ENCODE results near the gene SLC41A1.

DNA sequence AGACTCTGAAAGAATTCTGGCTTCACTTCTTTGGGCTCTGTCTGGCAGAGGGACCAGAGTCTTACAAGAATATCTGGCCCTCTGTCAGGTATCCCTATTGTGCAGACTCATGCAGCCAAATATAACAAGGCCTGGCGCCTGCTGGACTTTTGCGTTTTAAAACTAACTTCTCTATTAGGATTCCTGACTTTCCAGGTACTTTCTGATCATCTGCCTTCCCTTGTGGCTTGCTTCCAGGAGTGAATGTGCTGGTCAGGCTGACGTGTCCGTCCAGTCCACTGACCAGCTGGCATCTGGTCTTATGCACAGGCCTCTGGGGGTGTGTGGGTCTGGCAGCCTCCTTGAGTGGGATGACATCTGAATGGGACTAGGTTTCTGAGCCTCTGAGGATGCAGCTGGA, 29.1 kb downstream of the SLC41A1 start:
- TF ChIP-seq POLR2AphosphoS5 (IDR thresholded peaks at IDR 0.05) = no peak
- TF ChIP-seq, protein P1, sequence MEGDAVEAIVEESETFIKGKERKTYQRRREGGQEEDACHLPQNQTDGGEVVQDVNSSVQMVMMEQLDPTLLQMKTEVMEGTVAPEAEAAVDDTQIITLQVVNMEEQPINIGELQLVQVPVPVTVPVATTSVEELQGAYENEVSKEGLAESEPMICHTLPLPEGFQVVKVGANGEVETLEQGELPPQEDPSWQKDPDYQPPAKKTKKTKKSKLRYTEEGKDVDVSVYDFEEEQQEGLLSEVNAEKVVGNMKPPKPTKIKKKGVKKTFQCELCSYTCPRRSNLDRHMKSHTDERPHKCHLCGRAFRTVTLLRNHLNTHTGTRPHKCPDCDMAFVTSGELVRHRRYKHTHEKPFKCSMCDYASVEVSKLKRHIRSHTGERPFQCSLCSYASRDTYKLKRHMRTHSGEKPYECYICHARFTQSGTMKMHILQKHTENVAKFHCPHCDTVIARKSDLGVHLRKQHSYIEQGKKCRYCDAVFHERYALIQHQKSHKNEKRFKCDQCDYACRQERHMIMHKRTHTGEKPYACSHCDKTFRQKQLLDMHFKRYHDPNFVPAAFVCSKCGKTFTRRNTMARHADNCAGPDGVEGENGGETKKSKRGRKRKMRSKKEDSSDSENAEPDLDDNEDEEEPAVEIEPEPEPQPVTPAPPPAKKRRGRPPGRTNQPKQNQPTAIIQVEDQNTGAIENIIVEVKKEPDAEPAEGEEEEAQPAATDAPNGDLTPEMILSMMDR (IDR thresholded peaks at IDR 0.05) = no peak
